Mucosa of descending colon (tissue), 3 donors: ENCODE results near the gene GALNT1. TPM values are rescaled to one million over a fixed set of nuclear protein-coding genes. Genes with fewer than 3 reads are reported as not detected.

Experiments used
- ATAC-seq: fragments of 200-7000 bp; cut with Tn5 transposase; one replicate; pipeline ENCODE4 v1.9.1; 2020; ENCODE audit warnings: mild to moderate bottlenecking, moderate library complexity
- DNase-seq, 3 donors: peaks; one replicate each; pipeline ENCODE4 v3.0.0-alpha.2; 2020
- H3K36me3 ChIP-seq: fragments of 200-600 bp; one replicate; pipeline ENCODE4 v1.8.0; 2021; ENCODE audit warnings: low read depth, mild to moderate bottlenecking
- H3K4me1 ChIP-seq: fragments of 200-600 bp; one replicate; pipeline ENCODE4 v1.8.0; 2021; ENCODE audit warnings: low read depth, mild to moderate bottlenecking
- H3K4me3 ChIP-seq: fragments of 200-600 bp; one replicate; pipeline ENCODE4 v1.8.0; 2021; ENCODE audit warnings: mild to moderate bottlenecking
- H3K9me3 ChIP-seq: fragments of 200-600 bp; one replicate; pipeline ENCODE4 v1.8.0; 2021; ENCODE audit warnings: mild to moderate bottlenecking
- CTCF ChIP-seq: fragments of 200-600 bp; IDR thresholded peaks from one replicate; pipeline ENCODE4 v1.8.0; 2022; ENCODE audit warnings: antibody characterized with exemption, mild to moderate bottlenecking
- intact Hi-C, 2 donors: fragments of 100-400 bp; cut with DNase I in 1 of 2; cut with micrococcal nuclease in 1 of 2; formaldehyde crosslinking; loops; one replicate each; pipeline versions ENCODE4 v1.11.0 to v1.11.1; 2022; cut with DNase I, micrococcal nuclease
- total RNA-seq, 3 donors: library from RNA; stranded (reverse); fragmentation: NEBNext Ultra II Directional in 2 of 3; extraction: Animal tissue kit (Norgen Biotek cat#: 25700) in 2 of 3; gene quantifications; one replicate each; pipeline versions ENCODE4 v1.2.1 to v1.2.4, GENCODE V29; 2021 to 2023
- donor health status: DM: no; HTN: no; CAD: no; lungs with moderate emphysema.
- donor health status: DM: no; HTN: no; CAD: no.
- donor health status: DM: no; HTN: yes; CAD: no.

GALNT1 gene
- total RNA-seq, 3 donors from 2014 or later, result 82.7 to 118 (median 109) TPM

GRCh38 chr18:35661483-35662146 lies 80.1 kb downstream of the GALNT1 start:
- Histone ChIP-seq H3K4me1 (no peaks in the 10 kb centered on the region), H3K9me3 (no peaks in the 10 kb centered on the region), H3K4me3 (no peak overlapping the region), H3K36me3 (no peaks in the 10 kb centered on the region)
- intact Hi-C loops, result no loop called here
- TF ChIP-seq CTCF, result no peak
- DNase-seq, result no peak
- no peak for ATAC-seq

GRCh38 chr18:35662293-35663062 lies 80.9 kb downstream of the GALNT1 start:
- H3K4me1 ChIP-seq, result no peaks in the 10 kb centered on the region
- no peaks in the 10 kb centered on the region for H3K9me3 ChIP-seq
- no peak overlapping the region for H3K4me3 ChIP-seq
- DNase-seq (no peak), ATAC-seq (no peak)
- intact Hi-C loops, result no loop called here
- H3K36me3 ChIP-seq, result no peaks in the 10 kb centered on the region
- TF ChIP-seq CTCF, result no peak

- Histone ChIP-seq H3K36me3 (no peaks in the 10 kb centered on the region), H3K9me3 (no peaks in the 10 kb centered on the region), H3K4me1 (peaks cover 7% of the 10 kb centered on the region), H3K4me3 (no peak overlapping the region)
- no peak for TF ChIP-seq CTCF
- intact Hi-C loops, result no loop called here
- ATAC-seq, result peak; percentile 91
- DNase-seq, result peak in 1 of 3 donors; percentile 5
Measured at GRCh38 chr18:35671966-35672603, 90.5 kb downstream of the GALNT1 start.

- H3K9me3 ChIP-seq, result no peaks in the 10 kb centered on the region
- H3K36me3 ChIP-seq, result no peaks in the 10 kb centered on the region
- intact Hi-C loops, result no loop called here
Measured at GRCh38 chr18:35672897-35673296, 91.4 kb downstream of the GALNT1 start.

GRCh38 chr18:35673682-35674081 lies 92.1 kb downstream of the GALNT1 start:
- H3K4me3 ChIP-seq, result no peak overlapping the region
- peaks cover 7% of the 10 kb centered on the region for H3K4me1 ChIP-seq
- H3K36me3 ChIP-seq, result no peaks in the 10 kb centered on the region
- no peak for ATAC-seq
- intact Hi-C loops, result no loop called here
- TF ChIP-seq CTCF, result no peak
- no peak for DNase-seq
- no peaks in the 10 kb centered on the region for H3K9me3 ChIP-seq

More at GRCh38 chr18:35672897-35673296, 91.4 kb downstream of the GALNT1 start:
- ATAC-seq (peak; percentile 83), DNase-seq (peak in 1 of 3 donors; percentile 42)
- no peak overlapping the region for H3K4me3 ChIP-seq
- no peak for TF ChIP-seq CTCF
- peaks cover 7% of the 10 kb centered on the region for H3K4me1 ChIP-seq
